ENCODE data around the gene PLA2G5.

The PLA2G5 gene

DNA sequence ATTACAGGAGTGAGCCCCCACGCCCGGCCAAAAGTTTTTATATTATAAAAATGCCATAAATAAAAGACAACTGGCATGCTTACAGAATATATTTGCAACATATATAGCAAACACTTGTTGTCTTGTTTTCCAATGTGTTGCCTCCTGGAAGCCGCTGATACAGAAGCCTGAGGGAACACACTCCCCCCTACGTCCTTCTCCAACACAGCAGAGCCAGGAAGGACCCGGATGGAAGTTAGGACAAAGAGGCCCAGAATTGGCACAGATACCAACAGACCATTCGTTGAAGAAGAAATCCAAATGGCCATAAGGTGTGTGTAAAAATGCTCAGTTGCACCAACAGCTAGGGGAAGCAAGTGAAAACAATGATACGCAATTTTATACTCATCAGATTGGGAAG is 1.3 kb upstream of the PLA2G5 start:
- no peak for DNase-seq (ENCODE audit: low spot score)

DNA sequence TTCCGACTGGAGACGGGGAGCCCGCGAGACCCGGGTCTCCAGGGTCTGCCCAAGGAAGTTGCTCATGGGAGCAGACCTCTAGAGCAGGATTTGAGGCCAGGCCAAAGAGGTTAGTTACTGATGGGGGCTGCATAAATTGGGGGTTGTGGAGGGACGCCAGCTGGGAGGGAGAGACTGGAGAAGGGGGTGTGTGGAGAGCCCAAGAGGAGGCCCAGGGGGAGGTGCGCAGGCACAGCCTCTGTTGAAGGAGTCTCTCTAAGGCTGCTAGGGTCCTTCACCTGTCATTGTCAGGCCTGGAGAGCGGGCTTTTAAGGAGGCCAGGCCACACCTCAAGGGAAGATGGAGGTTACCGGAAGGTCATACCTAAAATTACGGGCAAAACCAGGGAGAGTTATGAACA is 363 bp downstream of the PLA2G5 start:
- DNase-seq (ENCODE audit: low spot score), result no peak

DNA sequence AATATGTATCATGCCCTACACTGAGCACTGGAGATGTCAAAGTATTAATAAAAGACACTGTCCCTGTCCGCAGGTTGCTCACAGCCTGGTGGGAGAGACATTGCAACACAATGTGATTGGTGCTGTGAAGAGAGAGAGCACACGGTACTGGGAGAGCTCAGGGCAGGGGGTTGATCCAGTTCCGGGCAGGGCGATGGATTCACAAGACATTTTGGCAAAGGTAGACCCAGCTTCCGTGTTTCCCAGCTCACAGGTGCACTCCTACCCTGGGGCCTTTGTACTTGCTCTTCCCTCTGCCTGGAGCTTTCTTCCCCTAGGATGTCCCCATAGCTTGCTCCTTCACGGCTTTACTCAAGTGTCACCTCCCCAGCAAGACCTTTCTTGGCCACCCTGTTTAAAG is 1.4 kb downstream of the PLA2G5 start:
- DNase-seq (ENCODE audit: low spot score), result no peak

DNA sequence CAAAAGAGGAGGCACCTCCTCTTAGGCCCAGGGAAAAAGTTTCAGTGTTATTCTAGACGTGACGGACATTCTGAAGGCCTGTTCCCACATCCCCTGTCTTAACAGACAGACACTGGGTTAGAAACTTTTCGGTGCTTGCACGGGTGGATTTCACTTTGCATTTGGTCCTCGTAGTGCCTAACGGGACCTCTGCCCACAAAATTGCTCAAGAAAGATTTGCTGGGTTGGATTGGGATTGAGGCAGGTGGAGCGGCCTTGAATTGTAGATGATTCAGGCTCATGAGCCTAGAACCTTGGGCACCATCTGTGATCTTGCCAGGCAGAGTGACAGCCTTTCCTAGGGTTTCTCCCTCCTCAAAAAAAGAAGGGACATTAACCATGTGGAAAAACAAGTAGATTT is 2.8 kb downstream of the PLA2G5 start:
- no peak for DNase-seq (ENCODE audit: low spot score)

DNA sequence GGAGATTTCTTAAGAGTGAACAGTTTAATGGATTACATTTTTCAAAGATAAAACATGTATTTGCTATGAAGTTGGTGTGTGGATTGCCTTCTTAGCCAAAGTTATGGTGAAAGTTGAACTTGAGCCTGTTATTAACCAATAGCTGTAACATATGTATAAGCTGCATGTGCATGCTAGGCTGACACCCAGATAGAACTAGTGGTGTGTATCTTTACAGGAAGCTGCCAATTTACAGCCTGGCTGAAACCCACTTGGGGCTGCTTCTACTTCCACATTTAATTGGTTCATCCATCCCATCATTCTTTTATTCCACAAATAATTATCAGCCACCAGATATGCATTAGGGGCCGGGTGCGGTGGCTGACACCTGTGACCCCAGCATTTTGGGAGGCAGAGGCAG is 3.3 kb downstream of the PLA2G5 start:
- no peak for DNase-seq (ENCODE audit: low spot score)

DNA sequence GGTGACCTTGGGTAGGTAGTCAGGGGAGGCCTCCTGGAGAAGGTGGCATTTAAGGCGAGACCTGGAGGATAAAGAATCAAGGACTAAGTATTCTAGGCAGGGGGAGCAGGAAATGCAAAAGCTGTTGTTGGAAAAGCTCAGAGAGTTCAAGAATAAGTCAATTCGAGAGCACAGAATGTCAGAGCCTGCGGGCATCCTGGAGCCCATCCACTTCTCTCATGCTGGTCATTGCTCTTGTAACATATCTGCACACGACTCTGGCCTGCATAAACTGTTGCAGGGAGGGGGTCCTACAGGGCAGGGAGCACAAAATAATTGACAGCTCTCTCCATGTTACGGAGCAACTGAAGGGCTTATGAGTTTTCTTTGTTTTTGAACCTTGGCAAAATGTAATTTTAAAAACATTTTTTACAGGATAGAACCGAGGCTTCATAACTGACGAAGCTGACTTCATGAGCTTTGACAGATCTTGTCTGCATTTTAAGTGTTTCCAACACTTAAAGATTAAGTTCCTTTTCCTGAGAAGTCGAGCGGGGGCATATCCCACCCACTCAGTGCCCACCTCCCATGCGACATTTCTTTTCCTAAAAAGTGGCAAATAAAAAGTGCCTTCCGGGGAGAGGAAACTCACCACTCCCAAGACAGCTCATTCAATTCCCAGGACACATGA is 4.2 kb downstream of the PLA2G5 start:
- DNase-seq (ENCODE audit: low spot score), result no peak

DNA sequence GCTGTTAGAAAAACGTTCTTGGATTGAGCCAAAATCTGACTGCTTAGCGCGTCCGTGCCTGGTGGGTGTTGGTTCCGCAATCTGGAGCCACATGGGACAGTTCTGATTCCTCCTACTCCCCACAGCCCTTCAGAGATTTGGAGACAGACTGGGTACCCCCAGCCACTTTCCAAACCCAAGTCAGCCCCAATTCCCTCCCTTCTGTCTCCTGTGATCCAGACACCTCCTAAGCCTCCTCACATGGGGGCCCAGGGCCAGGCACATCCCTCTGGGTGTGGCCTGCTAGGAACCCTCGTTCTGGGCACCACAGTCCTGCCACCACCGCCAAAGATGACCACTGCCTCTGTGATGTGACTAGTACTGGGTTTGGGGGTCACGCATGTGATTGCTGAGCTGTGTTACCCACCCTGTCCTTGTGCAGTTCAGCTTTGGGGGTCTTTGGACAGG is 4.8 kb downstream of the PLA2G5 start:
- no peak for DNase-seq (ENCODE audit: low spot score)

DNA sequence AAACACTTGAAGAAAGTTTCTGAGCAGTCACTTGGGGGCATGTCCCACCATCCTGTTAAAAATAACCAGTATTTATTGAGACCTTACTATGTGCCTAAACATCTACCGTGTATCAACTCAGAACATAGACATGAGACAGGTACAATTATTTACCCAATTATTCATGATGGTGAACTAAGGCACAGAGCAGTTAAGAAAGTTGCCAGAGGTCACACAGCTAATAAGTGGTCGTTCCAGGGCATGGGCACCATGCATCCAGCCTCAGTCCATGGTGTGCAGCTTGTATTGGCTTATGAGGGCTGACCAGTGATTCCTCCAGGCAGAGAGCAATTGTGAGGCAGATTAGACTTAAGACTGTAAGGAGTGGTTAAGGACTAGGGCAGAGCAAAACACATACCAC is 5.4 kb downstream of the PLA2G5 start:
- no peak for DNase-seq (ENCODE audit: low spot score)

DNA sequence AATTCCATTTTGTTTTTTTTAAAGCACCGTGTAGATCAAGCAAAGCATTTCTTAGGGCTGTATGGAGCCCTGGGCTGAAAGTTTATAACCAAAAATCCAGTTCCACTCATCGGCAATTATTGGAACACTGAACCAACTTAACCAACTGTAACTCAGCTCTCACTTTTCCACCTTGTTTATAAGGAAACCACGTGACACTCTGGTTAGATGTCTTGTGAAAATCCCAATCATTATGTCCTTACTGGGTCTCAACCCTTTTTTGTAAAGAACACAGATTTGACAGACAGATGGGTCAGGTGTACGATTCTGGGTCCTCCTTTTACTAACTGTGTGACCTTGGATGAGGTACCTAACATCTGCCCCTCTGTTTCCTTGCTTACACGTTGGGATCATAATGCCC is 6.2 kb downstream of the PLA2G5 start:
- no peak for DNase-seq (ENCODE audit: low spot score)

DNA sequence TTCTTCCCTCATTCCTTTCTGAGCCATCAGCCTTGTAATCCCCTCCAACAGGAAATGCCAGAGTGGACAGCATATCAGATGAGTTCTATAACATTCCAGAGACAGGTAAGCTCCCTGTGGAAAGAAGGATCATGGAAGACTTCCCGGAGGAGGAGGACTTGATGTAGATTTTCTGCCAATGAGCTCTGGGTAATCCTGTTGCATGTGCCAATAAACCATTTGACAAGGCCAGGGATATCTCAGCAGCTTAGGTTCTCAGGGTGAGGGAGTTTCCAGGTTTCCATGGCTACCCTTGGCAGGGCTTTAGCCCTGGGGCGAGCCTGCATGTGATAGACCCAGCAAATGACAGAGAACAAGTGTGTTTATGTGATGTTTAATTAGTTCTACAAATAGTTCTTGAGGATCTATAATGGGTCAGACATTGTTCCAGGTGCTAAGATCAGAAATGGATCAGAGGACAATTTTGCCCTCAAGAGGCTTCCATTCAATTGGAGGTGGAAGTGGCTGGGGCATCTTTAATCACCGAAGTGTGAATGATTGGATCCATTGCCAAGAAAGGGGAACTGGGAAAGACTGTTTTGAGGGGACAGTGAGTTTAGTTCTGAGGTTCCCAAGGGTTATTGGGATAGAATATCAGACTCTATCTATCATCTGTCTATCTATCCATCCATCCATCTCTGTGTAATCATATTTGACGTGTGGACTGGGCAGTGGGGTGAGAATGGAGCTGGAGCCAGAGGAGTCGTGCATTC is 6.9 kb downstream of the PLA2G5 start:
- no peak for DNase-seq (ENCODE audit: low spot score)

DNA sequence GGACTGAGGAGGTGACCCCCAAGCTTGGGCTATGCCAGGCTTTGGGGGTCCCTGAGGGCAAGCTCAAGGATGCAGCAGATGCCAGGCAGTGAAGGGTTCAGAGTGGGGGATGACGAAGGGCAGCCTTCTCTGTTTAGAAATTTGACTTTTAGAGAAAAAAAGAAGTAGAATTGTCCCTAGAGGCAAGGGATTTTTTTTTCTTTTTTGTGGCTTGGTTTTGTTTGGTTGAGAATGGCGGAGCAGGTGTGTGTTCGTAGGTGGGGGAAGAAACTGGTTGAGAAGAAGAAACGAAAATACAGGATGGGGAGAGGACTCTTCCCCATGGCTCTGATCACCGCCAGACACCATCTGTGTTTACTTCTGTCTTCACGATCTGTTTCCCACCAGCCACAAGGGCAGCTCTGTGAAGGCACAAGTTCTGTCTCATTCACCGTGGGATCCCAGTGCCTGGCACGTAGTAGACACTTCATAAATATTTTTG is 8.2 kb downstream of the PLA2G5 start:
- DNase-seq (ENCODE audit: low spot score), result no peak

DNA sequence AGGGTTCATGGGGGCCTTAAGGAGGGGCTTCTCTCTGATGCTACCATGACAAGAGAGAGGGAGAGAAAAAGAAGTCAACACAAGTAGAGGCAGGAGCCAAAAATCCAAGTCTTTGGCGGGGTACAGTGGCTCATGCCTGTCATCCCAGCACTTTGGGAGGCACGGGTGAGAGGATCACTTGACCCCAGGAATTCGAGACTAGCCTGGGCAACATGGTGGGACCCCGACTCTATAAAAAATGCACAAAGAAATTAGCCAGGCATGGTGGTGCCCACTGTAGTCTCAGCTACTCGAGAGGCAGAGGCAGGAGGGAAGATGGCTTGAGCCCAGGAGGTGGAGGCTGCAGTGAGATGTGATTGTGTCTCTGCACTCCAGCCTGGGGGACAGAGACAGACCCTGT is 8.7 kb downstream of the PLA2G5 start:
- no peak for DNase-seq (ENCODE audit: low spot score)

DNA sequence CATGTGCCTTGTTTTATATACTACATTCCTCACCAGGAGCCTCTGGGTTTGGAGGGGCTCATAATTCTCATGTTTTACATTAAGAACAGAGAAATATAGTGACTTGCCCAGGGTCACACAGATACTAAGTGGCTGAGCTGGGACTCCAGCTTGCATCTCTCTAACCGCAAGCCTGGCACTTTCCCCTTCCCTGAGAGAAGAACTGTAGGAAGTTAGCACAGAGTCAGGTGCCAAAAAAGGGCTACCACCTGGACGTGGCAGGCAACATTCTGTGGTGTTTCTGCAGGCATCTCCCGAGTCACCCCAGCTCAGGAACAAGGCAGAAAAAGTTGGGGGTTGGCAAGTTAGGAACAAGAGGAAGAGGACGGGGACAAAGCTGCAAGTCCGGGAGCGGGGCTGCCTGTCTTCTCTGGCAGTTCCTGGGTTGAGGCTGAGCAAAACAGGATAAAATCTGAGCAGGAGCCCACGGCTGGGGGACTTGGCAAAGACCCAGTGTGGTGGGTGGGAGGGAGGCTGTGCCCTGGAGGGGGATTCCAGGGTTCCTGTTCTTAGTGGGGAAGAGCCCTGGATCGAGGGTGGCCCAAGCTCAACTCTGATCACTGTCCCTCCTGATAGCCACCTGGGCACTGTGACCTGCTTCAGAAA is 9.8 kb downstream of the PLA2G5 start:
- no peak for DNase-seq (ENCODE audit: low spot score)

DNA sequence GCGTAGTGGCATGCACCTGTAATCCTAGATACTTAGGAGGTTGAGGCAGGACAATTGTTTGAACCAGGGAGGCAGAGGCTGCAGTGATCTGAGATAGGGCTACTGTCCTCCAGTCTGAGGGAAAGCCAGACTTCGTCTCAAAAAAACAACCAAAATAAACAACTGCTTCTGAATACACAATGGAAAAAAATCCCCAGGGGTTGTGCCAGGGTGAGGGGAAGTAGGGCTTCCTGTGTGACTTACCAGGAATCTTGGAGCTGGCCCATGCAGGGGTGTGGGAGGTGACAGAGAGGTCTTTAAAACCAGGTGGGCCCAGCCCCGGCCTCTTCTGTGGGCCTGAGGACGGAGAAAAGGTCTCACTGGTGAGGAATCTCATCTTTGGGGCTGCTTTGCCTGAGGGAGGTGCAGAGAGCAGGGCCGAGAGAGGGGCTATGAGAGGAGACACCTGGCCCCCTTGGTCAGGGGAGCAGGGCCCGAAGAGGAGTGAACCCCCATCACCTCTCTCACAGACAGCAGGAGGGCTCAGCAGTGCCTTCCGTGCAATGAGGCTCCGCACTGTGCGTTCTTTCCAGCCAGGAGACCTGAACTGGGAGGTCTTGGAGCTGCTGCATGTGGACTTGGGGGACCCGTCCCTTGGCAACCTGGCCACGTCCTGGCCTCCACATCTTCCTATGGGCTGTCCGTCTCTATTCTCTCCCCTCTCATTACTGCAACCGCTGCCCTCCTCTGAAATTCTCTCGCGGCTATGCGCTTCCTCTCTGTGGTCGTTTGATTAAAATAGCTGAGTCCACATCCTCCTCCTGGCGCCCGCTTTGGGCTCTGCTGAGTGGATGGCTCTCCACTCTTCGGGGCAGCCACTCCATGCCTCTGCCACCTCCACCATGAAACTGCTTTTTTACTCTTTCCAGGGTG is 10.7 kb downstream of the PLA2G5 start:
- DNase-seq (ENCODE audit: low spot score), result peak; percentile 23

DNA sequence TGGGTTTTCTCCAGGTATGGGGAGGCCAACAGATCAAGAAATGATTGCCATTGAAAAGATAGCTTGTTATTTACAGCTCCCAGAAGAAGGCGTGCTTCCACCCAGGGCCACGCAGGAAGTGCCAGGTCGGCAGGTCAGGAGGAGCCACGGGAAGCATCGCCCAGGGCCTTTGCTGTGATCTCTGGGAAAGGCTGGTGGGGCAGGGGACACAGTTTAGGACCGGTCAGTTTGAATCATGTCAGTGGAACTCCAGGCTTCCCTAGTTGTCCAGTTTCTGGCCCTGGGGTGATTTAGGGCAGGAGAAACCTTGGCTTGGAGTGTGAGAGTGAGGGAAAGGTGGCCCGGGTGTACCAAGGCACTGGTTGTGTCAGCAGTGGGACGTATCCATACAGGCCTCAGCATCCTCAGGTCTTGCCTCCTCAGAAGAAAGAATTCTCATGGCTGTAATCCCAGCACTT is 11.4 kb downstream of the PLA2G5 start:
- DNase-seq (ENCODE audit: low spot score), result no peak

DNA sequence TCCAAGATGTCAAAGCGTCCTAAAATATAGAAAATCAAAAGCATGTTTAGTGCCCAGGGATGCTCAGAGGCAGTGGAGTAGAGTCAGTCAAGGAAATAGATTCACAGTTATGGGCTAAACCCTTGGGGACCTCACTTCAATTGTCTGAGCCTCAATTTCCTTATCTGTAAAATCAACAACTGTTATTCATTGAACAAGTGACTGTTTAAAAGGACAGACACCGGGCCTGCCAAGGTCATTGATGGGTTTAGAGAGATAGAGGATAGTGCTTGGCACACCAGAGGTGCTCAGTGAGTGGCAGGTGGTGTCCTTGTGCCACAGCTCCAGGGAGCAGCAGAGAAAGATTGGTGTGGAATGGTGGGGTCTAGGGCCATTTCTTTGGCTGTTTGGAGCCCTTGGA is 12.8 kb downstream of the PLA2G5 start:
- DNase-seq (ENCODE audit: low spot score), result no peak

DNA sequence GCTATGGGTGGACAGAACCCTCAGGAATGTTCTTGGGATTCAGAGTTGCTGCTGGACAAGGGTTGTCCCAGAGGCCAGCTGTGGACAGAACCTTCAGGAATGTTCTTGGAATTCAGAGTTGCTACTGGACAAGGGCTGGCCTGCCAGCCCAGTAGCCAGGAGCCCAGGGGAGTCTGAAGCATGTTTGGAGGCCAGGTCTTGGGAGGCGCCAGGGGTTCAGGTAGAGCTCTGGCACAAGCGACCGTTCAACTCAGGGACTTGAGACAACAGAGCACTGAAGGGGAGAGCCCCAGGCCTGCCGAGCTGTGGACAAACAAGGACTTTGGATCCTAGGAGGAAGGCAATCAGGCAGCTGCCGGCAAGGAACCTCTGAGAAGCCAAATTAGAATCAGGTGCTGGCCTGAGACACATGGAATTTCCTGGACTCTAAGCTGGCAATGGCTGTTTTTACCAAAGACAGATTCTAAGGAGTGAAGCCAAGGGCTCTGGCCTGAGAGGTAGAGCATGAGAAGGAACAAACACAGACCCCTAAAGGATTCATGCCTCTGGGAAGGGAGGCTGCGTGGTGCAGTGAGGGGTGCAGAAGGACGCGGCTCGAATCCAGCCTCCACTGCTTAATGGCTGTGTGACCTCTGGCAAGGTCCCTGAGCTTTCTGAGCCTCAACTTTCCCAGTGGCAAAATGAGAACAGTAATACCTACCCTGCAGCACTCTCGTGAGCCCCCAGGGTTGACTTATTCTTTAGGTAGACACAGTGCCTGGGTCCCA is 13.4 kb downstream of the PLA2G5 start:
- DNase-seq (ENCODE audit: low spot score), result no peak

DNA sequence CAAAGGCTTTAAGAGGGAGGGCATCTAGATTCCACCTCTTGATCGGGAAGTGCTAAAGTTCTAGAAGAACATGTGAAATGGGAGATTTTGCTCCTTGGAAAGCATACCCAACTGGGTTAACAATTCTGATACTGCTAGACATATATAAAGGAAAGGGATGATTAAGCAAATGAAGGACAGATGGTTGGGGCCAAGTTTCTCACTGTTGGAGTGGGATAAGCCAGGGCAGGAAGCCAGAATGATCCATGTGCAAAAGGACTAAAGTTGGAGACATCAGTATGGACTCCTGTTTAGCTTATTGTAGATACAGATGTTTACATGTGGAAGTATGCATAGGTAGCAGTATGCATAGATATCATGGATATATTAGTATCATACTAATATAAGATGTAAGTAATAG is 16.8 kb downstream of the PLA2G5 start:
- DNase-seq (ENCODE audit: low spot score), result no peak

DNA sequence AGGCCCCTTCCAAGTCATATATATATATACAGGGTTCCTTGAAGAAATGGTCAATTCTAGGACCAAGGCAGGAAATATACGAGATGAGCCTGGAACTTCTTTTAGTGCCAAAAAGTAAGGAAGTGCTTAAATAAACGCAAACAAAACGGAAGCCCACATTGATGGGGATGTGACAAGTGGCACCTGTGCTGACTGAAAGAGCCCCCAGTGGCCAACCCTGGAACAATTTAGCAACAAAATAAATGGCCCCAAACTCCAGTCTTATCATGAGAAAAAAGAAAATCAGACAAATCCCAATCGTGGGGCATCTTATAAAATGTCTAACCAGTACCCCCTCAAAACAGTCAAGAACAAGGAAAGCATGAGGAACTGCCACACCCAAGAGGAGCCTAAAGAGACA is 17.7 kb downstream of the PLA2G5 start:
- no peak for DNase-seq (ENCODE audit: low spot score)

DNA sequence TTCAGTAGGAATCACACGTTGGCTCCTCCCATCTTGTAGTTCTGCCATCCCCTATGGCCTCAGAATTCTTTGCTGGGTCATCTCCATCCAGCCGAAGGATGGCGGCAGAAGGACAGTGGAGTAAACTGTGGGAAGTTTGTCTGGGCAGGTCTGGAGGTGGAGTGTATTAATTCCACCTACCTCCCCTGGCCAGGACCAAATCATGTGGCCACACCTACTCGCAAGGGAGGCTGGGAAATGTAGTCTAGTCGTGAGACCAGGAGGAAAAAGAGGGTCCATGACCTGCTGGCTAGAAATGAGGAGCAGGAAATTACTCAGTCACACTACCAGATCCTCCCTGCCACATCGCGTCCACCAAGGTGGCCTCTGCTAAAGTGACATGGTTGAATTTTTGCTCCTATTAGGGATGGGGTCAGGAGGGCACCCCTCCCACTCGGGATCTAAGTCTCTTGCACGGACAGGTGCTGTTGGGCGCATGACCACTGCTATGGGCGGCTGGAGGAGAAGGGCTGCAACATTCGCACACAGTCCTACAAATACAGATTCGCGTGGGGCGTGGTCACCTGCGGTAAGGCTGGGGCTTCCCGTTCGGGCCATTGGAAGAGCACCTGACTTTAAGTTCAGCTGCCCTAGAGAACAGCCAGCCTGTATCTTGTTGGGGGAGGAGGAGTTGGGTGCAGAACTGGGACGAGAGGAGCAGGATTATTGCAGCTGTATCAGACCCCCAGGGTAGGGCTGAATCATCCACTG is 19.5 kb downstream of the PLA2G5 start:
- no peak for DNase-seq (ENCODE audit: low spot score)

DNA sequence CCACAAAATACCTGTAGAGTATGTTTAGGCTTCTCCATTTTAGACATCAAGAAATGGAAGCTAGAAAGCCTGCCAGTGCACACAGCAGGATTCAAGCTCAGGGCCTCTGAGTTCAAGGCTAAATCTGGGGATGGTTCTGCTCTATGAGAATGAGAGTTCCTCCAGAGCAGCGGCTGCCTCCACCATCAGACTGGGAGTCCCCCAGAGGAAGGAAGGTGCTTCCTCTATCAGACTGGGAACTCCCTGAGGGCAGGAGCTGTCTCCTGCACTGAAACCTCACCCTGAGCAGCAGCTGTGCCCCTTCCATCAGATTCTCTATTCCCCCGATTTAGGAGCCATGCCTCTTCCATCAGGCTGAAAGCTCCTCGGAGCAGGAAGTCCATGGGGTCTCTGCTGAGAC is 20.1 kb downstream of the PLA2G5 start:
- DNase-seq (ENCODE audit: low spot score), result no peak

Data from globus pallidus (tissue), 1 donor.